22Rv1 (cell line): ENCODE data around the gene RNF34.

Source experiments
- CTCF ChIP-seq: fragments of 450-650 bp; IDR thresholded peaks from 2 replicates; pipeline ENCODE4 v1.5.1; 2017; ENCODE audit warnings: mild to moderate bottlenecking
- ZFX ChIP-seq: fragments of 450-650 bp; IDR thresholded peaks from 2 replicates; pipeline ENCODE4 v1.6.1; 2017; ENCODE audit warnings: antibody characterized with exemption, borderline replicate concordance

GRCh38 chr12:121378736-121379135, 21.2 kb upstream of the RNF34 start:
- no peak for TF ChIP-seq CTCF
- TF ChIP-seq ZFX: no peak
